ENCODE data around the gene FRMD1. TPM values are rescaled to one million over a fixed set of nuclear protein-coding genes. Genes with fewer than 3 reads are reported as not detected.

The FRMD1 gene
- total RNA-seq, 1 donor from 2014 or later = not detected

GRCh38 chr6:168029459-168030217, 49.4 kb downstream of the FRMD1 start:
- intact Hi-C loops (cut with micrococcal nuclease) = no loop called here

GRCh38 chr6:168028181-168028580, 50.8 kb downstream of the FRMD1 start:
- intact Hi-C loops (cut with micrococcal nuclease) = no loop called here

GRCh38 chr6:168027521-168027920, 51.5 kb downstream of the FRMD1 start:
- intact Hi-C loops (cut with micrococcal nuclease) = no loop called here

DNA sequence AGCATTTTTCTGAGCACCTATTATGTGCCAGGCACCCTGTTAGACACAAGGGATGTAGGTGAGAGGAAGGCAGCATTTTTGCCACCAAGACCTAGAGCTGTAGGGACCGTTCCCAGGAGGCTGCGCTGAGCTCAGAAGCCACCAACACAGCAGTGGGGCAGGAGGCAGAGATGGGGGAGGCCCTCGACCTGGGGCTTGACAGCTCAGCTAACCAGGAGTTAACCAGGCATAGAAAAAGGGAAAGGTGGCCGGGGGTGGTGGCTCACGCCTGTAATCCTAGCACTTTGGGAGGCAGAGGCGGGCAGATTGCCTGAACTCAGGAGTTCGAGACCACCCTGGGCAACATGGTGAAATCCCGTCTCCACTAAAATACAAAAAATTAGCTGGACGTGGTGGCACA, 52.1 kb downstream of the FRMD1 start:
- intact Hi-C loops (cut with micrococcal nuclease) = no loop called here

GRCh38 chr6:168025831-168026710, 52.9 kb downstream of the FRMD1 start:
- intact Hi-C loops (cut with micrococcal nuclease) = no loop called here

GRCh38 chr6:168024951-168025510, 54.0 kb downstream of the FRMD1 start:
- intact Hi-C loops (cut with micrococcal nuclease) = no loop called here

DNA sequence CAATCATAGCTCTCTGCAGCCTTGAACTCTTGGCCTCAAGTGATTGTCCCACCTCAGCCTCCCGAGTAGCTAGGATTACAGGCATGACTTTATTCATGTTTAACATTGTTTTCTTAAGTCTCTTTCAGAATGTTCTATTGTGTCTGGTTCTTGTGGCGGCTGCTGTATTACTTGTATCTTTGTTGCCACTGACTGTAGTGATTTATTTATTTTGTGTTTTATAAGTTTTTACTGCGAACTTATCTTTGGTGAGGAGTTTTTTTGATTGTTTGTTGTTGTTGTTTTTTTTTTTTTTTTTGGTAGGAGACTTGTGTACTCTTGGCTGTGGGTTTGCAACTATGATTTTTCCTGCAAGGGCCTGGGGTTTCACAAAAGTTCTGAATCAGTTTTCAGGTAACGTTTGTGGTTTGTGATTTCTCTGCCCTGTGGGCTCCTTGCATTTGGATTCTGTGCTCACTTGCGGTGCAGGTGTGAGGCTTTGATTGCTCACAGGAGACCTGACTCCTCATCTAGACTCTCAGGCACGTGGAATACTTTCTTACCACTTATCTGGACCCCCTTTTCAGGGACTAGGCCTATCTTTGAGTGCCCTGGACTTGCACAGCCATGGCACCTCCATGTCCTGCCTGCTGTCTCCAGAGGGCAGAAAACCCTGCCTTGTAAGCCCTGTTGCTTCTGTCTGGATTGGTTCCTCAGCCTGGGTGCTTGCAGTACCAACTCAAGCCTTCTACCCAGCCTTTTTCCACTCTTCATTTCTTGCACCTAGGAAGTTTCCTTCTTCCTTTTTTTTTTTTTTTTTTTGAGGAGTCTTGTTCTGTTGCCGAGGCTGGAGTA, 56.3 kb downstream of the FRMD1 start:
- intact Hi-C loops (cut with micrococcal nuclease) = no loop called here

DNA sequence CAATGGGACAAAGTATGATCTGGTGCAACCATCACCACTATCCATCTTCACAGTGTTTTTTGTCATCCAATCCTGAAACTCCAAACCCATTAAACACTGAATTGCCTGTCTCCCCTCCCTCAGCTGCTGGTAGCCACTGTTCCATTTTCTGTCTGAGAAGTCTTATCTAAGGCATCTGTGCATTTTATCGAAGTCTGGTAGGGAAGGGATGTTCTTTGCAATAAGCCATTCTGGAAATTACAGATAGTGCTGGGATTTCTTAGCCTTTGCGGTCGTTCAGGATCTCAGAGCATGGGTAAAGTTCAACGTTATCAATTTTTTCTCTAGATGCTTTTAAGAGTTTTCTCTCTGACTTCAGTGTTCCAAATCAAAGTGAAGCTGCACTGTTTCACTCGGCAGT, 57.4 kb downstream of the FRMD1 start:
- intact Hi-C loops (cut with micrococcal nuclease) = no loop called here

GRCh38 chr6:168020242-168020641, 58.8 kb downstream of the FRMD1 start:
- intact Hi-C loops (cut with micrococcal nuclease) = no loop called here

- intact Hi-C loops (cut with micrococcal nuclease) = no loop called here
These were observed 60.3 kb downstream of the FRMD1 start for GRCh38 chr6:168018664-168019063.

DNA sequence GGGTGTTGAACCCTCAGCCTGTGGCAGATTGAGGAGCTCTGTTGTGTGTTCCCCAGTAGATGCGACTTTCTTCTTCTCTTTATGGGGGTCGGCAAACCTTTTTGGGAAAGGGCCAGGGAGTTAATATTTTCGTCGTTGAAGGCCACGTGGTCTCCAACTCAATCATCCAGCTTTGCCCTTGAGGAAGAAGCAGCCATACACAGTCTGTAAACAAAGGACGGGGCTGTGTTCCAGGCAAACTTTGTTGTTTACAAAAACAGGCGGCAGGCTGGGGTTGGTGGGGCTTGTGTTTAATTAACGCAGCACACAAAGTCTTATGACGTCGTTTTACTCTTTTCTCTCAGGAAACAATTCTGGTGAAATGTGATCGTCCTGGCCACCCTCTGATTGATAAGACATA, 61.4 kb downstream of the FRMD1 start:
- intact Hi-C loops (cut with micrococcal nuclease) = no loop called here

DNA sequence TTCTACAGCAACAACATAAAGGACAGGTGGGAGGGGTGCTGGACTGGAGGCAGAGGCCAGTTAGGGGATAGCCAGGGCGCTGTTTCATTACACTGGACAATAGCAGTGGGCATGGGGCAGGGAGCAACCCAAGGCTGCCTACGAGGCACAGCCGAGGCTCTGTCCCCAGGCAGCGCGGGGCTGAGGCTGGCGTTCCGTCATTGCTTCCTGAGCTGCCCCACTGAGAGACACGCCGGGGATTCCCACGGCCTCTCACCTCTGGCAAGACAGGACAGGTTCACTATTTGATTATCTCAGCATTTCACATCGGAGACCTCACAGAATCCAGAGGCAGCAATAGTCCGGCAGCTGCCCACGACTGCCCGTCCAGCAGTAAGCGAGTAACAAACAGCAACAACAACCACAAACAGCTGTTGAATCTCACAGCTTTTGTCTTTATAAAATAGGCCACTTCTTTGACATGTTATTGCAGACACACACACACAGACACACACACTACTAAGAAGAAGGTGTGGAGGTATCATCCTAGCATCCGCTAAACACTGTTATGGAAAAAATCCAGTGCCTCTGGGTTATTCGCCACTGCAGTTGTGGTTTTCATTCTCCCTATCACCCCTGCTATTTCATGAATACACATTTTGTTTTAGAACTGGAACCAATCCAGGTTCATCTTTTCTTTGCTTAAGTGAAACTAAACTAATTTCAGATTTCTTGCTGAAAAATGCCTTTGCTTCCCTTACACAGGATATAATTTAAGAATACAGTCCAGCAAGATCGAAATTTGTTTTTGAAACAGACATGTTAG, 62.1 kb downstream of the FRMD1 start:
- intact Hi-C loops (cut with micrococcal nuclease) = no loop called here

DNA sequence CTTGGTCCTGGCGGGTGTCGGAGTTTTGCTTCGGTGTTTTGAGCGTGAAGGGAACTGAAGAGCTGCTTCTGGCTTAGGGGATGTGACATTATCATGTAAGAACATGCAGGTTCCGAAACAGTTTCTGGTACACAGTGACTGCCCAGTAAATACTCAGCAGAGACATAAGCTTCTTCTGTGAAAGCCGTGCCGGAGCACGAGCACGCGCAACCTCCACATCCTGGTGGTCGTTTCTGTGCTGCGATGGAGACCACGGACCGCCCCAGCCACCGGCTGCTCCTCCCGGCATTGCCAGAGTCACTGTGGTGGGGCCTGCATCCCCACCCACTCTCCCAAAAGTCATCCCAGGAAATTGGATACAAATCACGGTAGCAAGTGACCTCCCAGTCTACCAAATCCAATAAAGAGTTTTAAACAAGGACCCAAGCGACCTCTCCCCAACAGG, 62.8 kb downstream of the FRMD1 start:
- intact Hi-C loops (cut with micrococcal nuclease) = no loop called here

GRCh38 chr6:168015482-168016175, 63.4 kb downstream of the FRMD1 start:
- intact Hi-C loops (cut with micrococcal nuclease) = no loop called here

GRCh38 chr6:168015009-168015408, 64.0 kb downstream of the FRMD1 start:
- intact Hi-C loops (cut with micrococcal nuclease) = no loop called here

DNA sequence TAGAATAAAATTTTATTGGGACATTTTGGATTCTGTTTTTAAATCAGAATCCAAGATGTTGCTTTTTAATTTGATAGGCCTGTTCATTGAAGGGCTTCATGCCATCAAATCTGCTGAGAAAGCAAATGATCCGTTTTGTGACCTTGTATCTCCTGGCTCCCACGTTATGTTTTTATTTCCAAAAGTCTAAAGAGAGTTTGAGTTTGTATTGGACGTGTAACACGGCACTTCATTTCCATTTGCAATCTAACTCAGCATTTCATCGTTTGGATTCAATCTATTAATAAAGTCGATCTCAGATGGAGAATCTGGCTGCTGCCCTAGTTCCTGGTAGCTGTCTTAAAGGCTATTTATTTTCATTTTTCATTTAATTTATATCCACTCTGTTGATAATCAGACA, 64.6 kb downstream of the FRMD1 start:
- intact Hi-C loops (cut with micrococcal nuclease) = no loop called here

DNA sequence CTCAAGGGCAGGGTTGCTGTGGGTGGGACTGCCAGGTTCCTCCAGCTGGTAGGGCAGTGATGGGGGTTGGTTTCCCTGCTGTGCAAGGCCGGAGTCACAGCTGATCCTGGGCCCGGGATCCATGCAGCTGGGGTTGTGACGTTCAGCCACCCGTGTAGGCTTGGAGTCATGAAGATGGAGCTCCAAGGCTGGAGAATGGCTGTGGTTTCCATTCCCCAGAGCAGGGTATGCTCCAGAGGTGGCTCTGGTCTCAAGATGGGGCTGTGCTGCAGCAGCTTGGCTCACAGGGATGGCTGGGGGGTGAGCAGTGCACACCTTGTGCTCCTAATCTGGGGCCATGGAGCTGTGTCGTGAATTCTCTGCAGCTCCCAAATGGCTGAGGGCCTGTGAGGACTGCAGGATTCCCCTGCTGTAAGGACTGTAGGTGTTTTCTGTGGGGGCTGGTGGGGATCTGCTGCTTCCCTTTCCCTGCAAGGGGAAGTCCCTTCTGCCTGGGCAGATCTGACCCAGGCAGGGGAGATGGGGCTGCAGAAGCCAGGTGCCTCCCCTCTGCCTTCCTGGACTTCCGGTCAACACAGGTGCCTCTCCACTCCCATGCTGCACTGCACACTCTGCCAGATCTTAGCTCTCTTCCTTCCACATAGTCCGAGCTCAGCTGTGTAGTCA, 65.6 kb downstream of the FRMD1 start:
- intact Hi-C loops (cut with micrococcal nuclease) = no loop called here

GRCh38 chr6:168012431-168013249, 66.4 kb downstream of the FRMD1 start:
- intact Hi-C loops (cut with micrococcal nuclease) = no loop called here

Data from T-helper 1 cell treated with Interleukin-12 subunit alpha and Interleukin-12 subunit beta and Interleukin-4 antibody, amounts not matched to agents 30 ng/mL and 1 ng/mL, for 36 hours (primary cell).